Activated T-helper 1 cell treated with anti-CD3 and anti-CD28 coated beads, Interleukin-12 subunit alpha, Interleukin-12 subunit beta, Interleukin-2, Interleukin-4 antibody, amounts not matched to agents 30 ng/mL and 10 ng/mL and 1 ng/mL, durations not matched to agents 14 hours and 24 hours and 36 hours (primary cell): ENCODE results near the gene CFAP69. TPM values are rescaled to one million over a fixed set of nuclear protein-coding genes. Genes with fewer than 3 reads are reported as not detected.
A peak's percentile ranks its signal among the peaks of the same experiment; 100 is the strongest.

Experiments used
- DNase-seq: peaks from one replicate; pipeline ENCODE4 v3.0.0; 2021; ENCODE audit warnings: low spot score
- H3K27ac Mint-ChIP-seq: one replicate; pipeline ENCODE4 v1.8.0; 2021; ENCODE audit warnings: mild to moderate bottlenecking, mixed read lengths
- H3K27me3 Mint-ChIP-seq: one replicate; pipeline ENCODE4 v1.8.0; 2022; ENCODE audit warnings: mild to moderate bottlenecking, moderate library complexity, mixed read lengths; ENCODE audit not compliant: insufficient read depth
- H3K36me3 Mint-ChIP-seq: one replicate; pipeline ENCODE4 v1.8.0; 2021; ENCODE audit warnings: low read depth, mixed read lengths
- H3K4me1 Mint-ChIP-seq: one replicate; pipeline ENCODE4 v1.8.0; 2021; ENCODE audit warnings: low read depth, mixed read lengths
- H3K4me3 Mint-ChIP-seq: one replicate; pipeline ENCODE4 v1.8.0; 2021; ENCODE audit warnings: mild to moderate bottlenecking, moderate library complexity, mixed read lengths
- H3K9me3 Mint-ChIP-seq: one replicate; pipeline ENCODE4 v1.8.0; 2021; ENCODE audit warnings: mixed read lengths
- intact Hi-C: fragments of 100-400 bp; cut with micrococcal nuclease; formaldehyde crosslinking; loops from one replicate; pipeline ENCODE4 v1.15.1; 2024
- total RNA-seq: library from RNA; stranded (reverse); gene quantifications from 2 replicates; pipeline ENCODE4 v1.2.3, GENCODE V29; 2022

CFAP69 gene, protein sequence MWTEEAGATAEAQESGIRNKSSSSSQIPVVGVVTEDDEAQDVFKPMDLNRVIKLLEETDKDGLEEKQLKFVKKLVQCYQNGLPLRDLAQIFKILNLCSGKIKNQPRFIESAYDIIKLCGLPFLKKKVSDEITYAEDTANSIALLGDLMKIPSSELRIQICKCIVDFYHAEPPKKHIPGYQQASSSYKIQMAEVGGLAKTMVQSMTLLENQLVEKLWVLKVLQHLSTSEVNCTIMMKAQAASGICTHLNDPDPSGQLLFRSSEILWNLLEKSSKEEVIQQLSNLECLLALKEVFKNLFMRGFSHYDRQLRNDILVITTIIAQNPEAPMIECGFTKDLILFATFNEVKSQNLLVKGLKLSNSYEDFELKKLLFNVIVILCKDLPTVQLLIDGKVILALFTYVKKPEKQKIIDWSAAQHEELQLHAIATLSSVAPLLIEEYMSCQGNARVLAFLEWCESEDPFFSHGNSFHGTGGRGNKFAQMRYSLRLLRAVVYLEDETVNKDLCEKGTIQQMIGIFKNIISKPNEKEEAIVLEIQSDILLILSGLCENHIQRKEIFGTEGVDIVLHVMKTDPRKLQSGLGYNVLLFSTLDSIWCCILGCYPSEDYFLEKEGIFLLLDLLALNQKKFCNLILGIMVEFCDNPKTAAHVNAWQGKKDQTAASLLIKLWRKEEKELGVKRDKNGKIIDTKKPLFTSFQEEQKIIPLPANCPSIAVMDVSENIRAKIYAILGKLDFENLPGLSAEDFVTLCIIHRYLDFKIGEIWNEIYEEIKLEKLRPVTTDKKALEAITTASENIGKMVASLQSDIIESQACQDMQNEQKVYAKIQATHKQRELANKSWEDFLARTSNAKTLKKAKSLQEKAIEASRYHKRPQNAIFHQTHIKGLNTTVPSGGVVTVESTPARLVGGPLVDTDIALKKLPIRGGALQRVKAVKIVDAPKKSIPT
- total RNA-seq, result not detected in 2 replicates

- H3K36me3 Mint-ChIP-seq, result no peaks in the 10 kb centered on the region
- peaks cover 21% of the 10 kb centered on the region for H3K4me1 Mint-ChIP-seq
- no peaks in the 10 kb centered on the region for H3K9me3 Mint-ChIP-seq
- peak within 1 kb of the TSS; percentile 88 for H3K4me3 Mint-ChIP-seq
- peaks cover 28% of the 10 kb centered on the region for H3K27me3 Mint-ChIP-seq
- H3K27ac Mint-ChIP-seq, result peak within 1 kb of the TSS; percentile 60
- intact Hi-C loops, result loop anchor here (1.0 to 2.0 kb wide), 6 partner anchors 30 to 180 kb away; partner anchors contain the start of genes CLDN12, GTPBP10 and STEAP1
- peak; percentile 79 for DNase-seq
Measured at GRCh38 chr7:90244909-90245851, at the start of gene CFAP69. CFAP69 (plus strand) TSS chr7:90245174; CDS start chr7:90245425, 251 bp downstream.

- H3K27ac Mint-ChIP-seq, result no peak overlapping the region
- no peaks in the 10 kb centered on the region for H3K9me3 Mint-ChIP-seq
- no peak overlapping the region for H3K4me3 Mint-ChIP-seq
- no peaks in the 10 kb centered on the region for H3K4me1 Mint-ChIP-seq
- H3K36me3 Mint-ChIP-seq, result no peaks in the 10 kb centered on the region
- no peak for DNase-seq
- intact Hi-C loops, result no loop called here
- no peaks in the 10 kb centered on the region for H3K27me3 Mint-ChIP-seq
Measured at GRCh38 chr7:90201500-90202195, 43.3 kb upstream of the CFAP69 start.

DNA sequence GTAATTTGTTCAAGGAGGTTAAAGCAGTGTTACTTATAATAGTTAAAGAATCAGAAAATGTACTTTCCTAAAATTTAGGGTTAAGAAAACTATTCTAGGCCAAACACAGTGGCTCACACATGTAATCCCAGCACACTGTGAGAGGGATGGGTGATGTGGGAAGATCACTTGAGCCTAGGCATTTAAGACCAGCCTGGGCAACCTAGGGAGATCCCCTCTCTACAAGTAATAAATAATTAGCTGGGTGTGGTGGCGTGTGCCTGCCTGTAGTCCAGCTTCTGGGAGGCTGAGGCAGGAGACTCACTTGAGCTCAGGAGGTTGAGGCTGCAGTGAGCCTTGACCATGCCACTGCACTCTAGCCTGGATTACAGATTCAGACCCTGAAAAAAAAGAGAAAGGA is 37.0 kb upstream of the CFAP69 start:
- intact Hi-C loops, result no loop called here
- Mint-ChIP-seq H3K9me3 (no peaks in the 10 kb centered on the region), H3K4me1 (peaks cover 6% of the 10 kb centered on the region), H3K4me3 (no peak overlapping the region), H3K36me3 (no peaks in the 10 kb centered on the region), H3K27ac (no peak overlapping the region), H3K27me3 (peaks cover 24% of the 10 kb centered on the region)
- no peak for DNase-seq

DNA sequence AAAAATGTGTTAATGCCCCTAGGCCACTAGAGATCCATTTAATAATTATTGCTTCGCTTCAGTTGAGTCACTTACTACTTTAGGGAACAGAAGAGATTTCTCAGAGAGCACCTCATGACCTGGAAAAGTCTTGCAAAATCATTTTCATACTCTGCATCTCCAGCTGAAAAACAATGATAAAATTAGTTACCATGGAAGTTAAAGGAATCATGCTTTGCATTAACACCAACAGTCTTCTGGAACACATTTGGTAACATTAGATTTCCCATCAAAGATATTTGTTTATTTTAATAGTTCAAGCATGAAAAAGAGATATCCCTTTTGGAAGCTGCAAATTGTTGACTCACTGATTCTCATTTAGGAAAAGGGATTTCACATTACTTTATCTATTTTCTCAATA is 35.2 kb upstream of the CFAP69 start:
- DNase-seq, result no peak
- no peaks in the 10 kb centered on the region for H3K36me3 Mint-ChIP-seq
- H3K27ac Mint-ChIP-seq, result no peak overlapping the region
- peaks cover 24% of the 10 kb centered on the region for H3K27me3 Mint-ChIP-seq
- peaks cover 6% of the 10 kb centered on the region for H3K4me1 Mint-ChIP-seq
- intact Hi-C loops, result loop anchor here (2.0 to 5.0 kb wide), 2 partner anchors 31 to 57 kb away; partner anchors contain the start of gene STEAP1
- H3K4me3 Mint-ChIP-seq, result no peak overlapping the region
- H3K9me3 Mint-ChIP-seq, result no peaks in the 10 kb centered on the region

DNA sequence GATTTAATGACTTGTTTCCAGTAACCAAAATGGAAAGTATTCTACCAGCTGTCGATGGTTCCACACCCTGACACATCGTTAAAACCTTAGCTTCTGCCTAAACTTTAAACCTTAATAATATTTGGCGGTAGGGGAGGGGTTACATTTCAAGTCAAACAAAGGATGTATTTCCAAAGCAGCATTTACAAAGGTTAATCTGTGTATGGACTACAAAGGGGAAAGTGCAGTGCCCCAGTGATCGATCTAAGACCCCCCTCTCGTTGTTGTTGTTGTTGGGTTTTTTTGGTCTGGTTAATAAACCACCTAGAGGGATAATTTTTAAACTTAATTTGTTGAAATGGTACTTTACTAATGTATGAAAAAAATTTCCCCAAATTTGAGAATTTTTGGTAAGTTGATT is 34.5 kb upstream of the CFAP69 start:
- Mint-ChIP-seq H3K27ac (no peak overlapping the region), H3K4me1 (peaks cover 6% of the 10 kb centered on the region), H3K4me3 (no peak overlapping the region), H3K9me3 (no peaks in the 10 kb centered on the region), H3K36me3 (no peaks in the 10 kb centered on the region), H3K27me3 (peaks cover 24% of the 10 kb centered on the region)
- DNase-seq, result no peak
- intact Hi-C loops, result loop anchor here (2.0 to 5.0 kb wide), 2 partner anchors 32 to 58 kb away; partner anchors contain the start of gene STEAP1

GRCh38 chr7:90210981-90211380 is 34.0 kb upstream of the CFAP69 start:
- Mint-ChIP-seq H3K4me3 (peak overlapping the region; percentile 64), H3K36me3 (no peaks in the 10 kb centered on the region), H3K27ac (no peak overlapping the region), H3K9me3 (no peaks in the 10 kb centered on the region), H3K27me3 (peaks cover 24% of the 10 kb centered on the region), H3K4me1 (peaks cover 6% of the 10 kb centered on the region)
- no peak for DNase-seq
- intact Hi-C loops, result loop anchor here (2.0 to 5.0 kb wide), 2 partner anchors 32 to 59 kb away; partner anchors contain the start of gene STEAP1

- H3K27me3 Mint-ChIP-seq, result peaks cover 24% of the 10 kb centered on the region
- no peak within 1 kb of the TSS for H3K27ac Mint-ChIP-seq
- intact Hi-C loops, result loop anchor here (2.0 to 5.0 kb wide), 2 partner anchors 33 to 59 kb away; partner anchors contain the start of gene STEAP1
- DNase-seq, result peak; percentile 6
- H3K4me3 Mint-ChIP-seq, result peak within 1 kb of the TSS; percentile 64
- H3K36me3 Mint-ChIP-seq, result no peaks in the 10 kb centered on the region
- H3K4me1 Mint-ChIP-seq, result peaks cover 6% of the 10 kb centered on the region
- no peaks in the 10 kb centered on the region for H3K9me3 Mint-ChIP-seq
Measured at GRCh38 chr7:90211391-90212148, 33.4 kb upstream of the CFAP69 start, which contains the start of gene STEAP2. STEAP2 (plus strand) TSS chr7:90211740; CDS start chr7:90225083, 13,343 bp downstream.

- H3K4me3 Mint-ChIP-seq, result no peak overlapping the region
- H3K27me3 Mint-ChIP-seq, result peaks cover 25% of the 10 kb centered on the region
- intact Hi-C loops, result loop anchor here (5.0 kb wide), 1 partner anchor 60 kb away; the partner anchor contains the start of gene STEAP1
- H3K36me3 Mint-ChIP-seq, result no peaks in the 10 kb centered on the region
- no peak for DNase-seq
- H3K9me3 Mint-ChIP-seq, result no peaks in the 10 kb centered on the region
- no peak overlapping the region for H3K27ac Mint-ChIP-seq
- peaks cover 6% of the 10 kb centered on the region for H3K4me1 Mint-ChIP-seq
Measured at GRCh38 chr7:90212149-90212495, 32.9 kb upstream of the CFAP69 start.

DNA sequence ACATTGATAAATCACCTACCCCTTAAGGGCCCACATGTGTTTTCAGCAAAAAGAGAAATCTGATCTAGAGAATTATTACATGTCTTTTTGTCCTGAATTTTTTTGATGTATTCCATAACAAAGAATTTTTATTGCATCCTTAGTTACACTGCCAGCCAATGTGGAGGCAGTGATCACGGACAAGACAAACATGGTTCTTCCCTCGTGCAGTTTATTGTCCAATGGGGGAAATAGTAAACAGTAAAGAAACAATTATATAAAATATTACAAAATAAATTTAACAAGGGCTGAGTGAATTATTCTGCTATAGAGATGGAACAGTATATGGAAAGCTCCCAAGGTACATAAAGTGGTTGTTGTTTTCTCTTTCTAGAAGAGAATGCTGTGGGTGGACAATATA is 31.5 kb upstream of the CFAP69 start:
- Mint-ChIP-seq H3K4me3 (no peak overlapping the region), H3K4me1 (peaks cover 6% of the 10 kb centered on the region), H3K27ac (no peak overlapping the region), H3K9me3 (no peaks in the 10 kb centered on the region), H3K27me3 (peaks cover 35% of the 10 kb centered on the region), H3K36me3 (no peaks in the 10 kb centered on the region)
- DNase-seq, result no peak
- intact Hi-C loops, result loop anchor here (5.0 kb wide), 1 partner anchor 61 kb away; the partner anchor contains the start of gene STEAP1

DNA sequence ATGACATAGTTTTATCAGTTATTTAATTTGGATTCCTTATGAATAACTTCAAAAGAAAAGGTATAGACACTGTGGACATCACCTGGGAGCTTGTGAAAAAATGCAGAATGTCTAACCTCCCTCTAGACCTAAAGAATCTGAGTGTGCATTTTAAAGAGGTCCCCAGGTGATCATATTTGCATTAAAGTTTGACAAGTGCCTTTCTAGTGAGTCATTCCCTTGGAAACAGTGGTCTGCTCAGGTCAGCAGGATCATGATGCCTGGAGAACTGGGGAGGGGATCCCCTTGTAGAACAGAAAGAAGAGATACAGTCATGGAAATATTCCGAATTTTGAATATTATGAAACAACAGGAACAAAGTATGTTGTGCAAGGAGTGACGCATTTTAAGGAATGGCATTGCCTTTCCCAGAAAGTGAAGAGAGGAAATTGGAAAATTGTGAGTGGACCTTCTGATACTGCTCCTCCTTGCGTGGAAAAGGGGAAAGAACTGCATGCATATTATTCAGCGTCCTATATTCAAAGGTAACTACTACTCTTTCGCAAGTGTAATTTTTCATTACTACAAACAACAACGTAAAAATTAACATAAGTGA is 28.8 kb upstream of the CFAP69 start:
- Mint-ChIP-seq H3K4me1 (peaks cover 2% of the 10 kb centered on the region), H3K27ac (no peak overlapping the region), H3K36me3 (no peaks in the 10 kb centered on the region), H3K4me3 (no peak overlapping the region), H3K9me3 (no peaks in the 10 kb centered on the region), H3K27me3 (peaks cover 25% of the 10 kb centered on the region)
- intact Hi-C loops, result no loop called here
- no peak for DNase-seq

DNA sequence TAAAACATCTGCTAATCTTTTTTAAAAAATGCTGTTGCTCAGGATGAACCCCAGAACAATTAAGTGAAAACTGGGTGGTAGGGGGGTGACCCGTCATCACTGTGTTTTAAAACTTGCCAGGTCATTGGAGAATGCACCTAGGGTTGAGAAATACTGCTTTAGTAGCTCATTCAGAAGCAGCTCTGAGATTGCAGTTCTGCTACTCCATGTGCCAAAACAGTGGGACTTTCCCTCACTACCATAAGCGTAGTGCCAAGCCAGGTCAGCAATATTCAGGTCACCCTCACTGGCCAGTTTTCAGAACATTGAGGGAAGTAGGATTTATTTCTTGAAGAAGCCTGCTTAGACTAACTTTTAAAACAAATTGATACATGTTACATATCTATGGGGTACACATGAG is 28.2 kb upstream of the CFAP69 start:
- intact Hi-C loops, result no loop called here
- no peak overlapping the region for H3K27ac Mint-ChIP-seq
- H3K27me3 Mint-ChIP-seq, result peaks cover 21% of the 10 kb centered on the region

More for the DNA sequence above, 28.2 kb upstream of the CFAP69 start:
- H3K36me3 Mint-ChIP-seq, result no peaks in the 10 kb centered on the region
- H3K9me3 Mint-ChIP-seq, result no peaks in the 10 kb centered on the region
- no peak overlapping the region for H3K4me3 Mint-ChIP-seq
- H3K4me1 Mint-ChIP-seq, result no peaks in the 10 kb centered on the region
- no peak for DNase-seq
